OCI-LY1 (cell line): Measurements from ENCODE around the gene ATIC.

Experiments
- EZH2 ChIP-seq: fragments of 200-600 bp; sonication (generic), shearing (Covaris generic); IDR thresholded peaks from 2 replicates; pipeline ENCODE4 v1.8.0; 2017; ENCODE audit warnings: borderline replicate concordance, mixed run types, mild to moderate bottlenecking, antibody characterized with exemption, low read length, moderate library complexity, mixed read lengths
- TF ChIP-seq, protein P1 (sequence below): fragments of 200-600 bp; sonication (generic), shearing (Covaris generic); IDR thresholded peaks from 2 replicates; pipeline ENCODE4 v1.5.1; 2017; ENCODE audit warnings: mild to moderate bottlenecking, antibody characterized with exemption, low read length, moderate library complexity, mixed read lengths

- TF ChIP-seq, protein P1, sequence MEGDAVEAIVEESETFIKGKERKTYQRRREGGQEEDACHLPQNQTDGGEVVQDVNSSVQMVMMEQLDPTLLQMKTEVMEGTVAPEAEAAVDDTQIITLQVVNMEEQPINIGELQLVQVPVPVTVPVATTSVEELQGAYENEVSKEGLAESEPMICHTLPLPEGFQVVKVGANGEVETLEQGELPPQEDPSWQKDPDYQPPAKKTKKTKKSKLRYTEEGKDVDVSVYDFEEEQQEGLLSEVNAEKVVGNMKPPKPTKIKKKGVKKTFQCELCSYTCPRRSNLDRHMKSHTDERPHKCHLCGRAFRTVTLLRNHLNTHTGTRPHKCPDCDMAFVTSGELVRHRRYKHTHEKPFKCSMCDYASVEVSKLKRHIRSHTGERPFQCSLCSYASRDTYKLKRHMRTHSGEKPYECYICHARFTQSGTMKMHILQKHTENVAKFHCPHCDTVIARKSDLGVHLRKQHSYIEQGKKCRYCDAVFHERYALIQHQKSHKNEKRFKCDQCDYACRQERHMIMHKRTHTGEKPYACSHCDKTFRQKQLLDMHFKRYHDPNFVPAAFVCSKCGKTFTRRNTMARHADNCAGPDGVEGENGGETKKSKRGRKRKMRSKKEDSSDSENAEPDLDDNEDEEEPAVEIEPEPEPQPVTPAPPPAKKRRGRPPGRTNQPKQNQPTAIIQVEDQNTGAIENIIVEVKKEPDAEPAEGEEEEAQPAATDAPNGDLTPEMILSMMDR = no peak
- TF ChIP-seq EZH2 = no peak
Observed at GRCh38 chr2:215362562-215362904, 50.7 kb downstream of the ATIC start.
